Spleen (tissue), 11 donors: ENCODE results near the gene PEX26. TPM values are rescaled to one million over a fixed set of nuclear protein-coding genes. Genes with fewer than 3 reads are reported as not detected.

Experiments used
- DNase-seq: peaks from one replicate; pipeline ENCODE4 v3.0.0-alpha.2; 2020
- H3K27ac ChIP-seq, 8 donors: fragments of 200-600 bp; sonication (generic) in 7 of 8; 1 replicate in 4 of 8; 2 replicates in 4 of 8; pipeline versions ENCODE4 v1.5.0 to v1.8.0; 2016 to 2021; ENCODE audit warnings: inconsistent platforms in 4 of 8, mild to moderate bottlenecking in 4 of 8, moderate library complexity in 1 of 8
- H3K27me3 ChIP-seq, 7 donors: fragments of 200-600 bp; sonication (generic) in 6 of 7; replicated peaks in 1 of 7; 1 replicate in 4 of 7; 2 replicates in 3 of 7; pipeline versions ENCODE4 v1.5.0 to v1.8.0; 2016 to 2021; ENCODE audit warnings: inconsistent platforms in 3 of 7, mild to moderate bottlenecking in 1 of 7
- H3K36me3 ChIP-seq, 6 donors: fragments of 200-600 bp; sonication (generic) in 5 of 6; 1 replicate in 4 of 6; 2 replicates in 2 of 6; pipeline versions ENCODE4 v1.5.0 to v1.8.0; 2016 to 2021; ENCODE audit warnings: inconsistent platforms in 2 of 6
- H3K4me1 ChIP-seq, 6 donors: fragments of 200-600 bp; sonication (generic) in 5 of 6; 1 replicate in 3 of 6; 2 replicates in 3 of 6; pipeline versions ENCODE4 v1.5.0 to v1.8.0; 2016 to 2021; ENCODE audit warnings: inconsistent platforms in 3 of 6
- H3K4me3 ChIP-seq, 8 donors: fragments of 200-600 bp; sonication (generic) in 7 of 8; 1 replicate in 4 of 8; 2 replicates in 4 of 8; pipeline versions ENCODE4 v1.5.0 to v1.8.0; 2016 to 2021; ENCODE audit warnings: inconsistent platforms in 4 of 8, mild to moderate bottlenecking in 4 of 8, moderate library complexity in 2 of 8
- H3K9me3 ChIP-seq, 8 donors: fragments of 200-600 bp; sonication (generic) in 7 of 8; 1 replicate in 4 of 8; 2 replicates in 4 of 8; pipeline versions ENCODE4 v1.5.0 to v1.8.0; 2016 to 2021; ENCODE audit warnings: inconsistent platforms in 4 of 8
- POLR2A ChIP-seq, 3 donors: fragments of 450-650 bp; IDR thresholded peaks; one replicate each; pipeline ENCODE4 v1.5.1; 2017; ENCODE audit warnings: antibody characterized with exemption in 3 of 3, mild to moderate bottlenecking in 1 of 3
- POLR2AphosphoS5 ChIP-seq, 3 donors: sonication (generic); formaldehyde crosslinking; IDR thresholded peaks; one replicate each; pipeline ENCODE4 v1.5.1; 2017; ENCODE audit warnings: antibody characterized with exemption in 3 of 3
- WGBS, 5 donors: extraction: QIAGEN DNeasy Blood & Tissue Kit in 3 of 5; methylation state at CpG; one replicate each; pipeline versions ENCODE4 v1.1.5 to v1.1.7; 2013 to 2018; 5-methylcytosine and 5-hydroxymethylcytosine counted together
- intact Hi-C: fragments of 100-400 bp; cut with DNase I; formaldehyde crosslinking; loops from one replicate; pipeline ENCODE4 v1.15.0; 2023; ENCODE audit warnings: low total_unique reads
- polyA plus RNA-seq, 3 donors: library from polyadenylated mRNA; stranded (reverse); fragments of 200-250 nt; gene quantifications; one replicate each; pipeline ENCODE4 v1.2.1, GENCODE V29; 2013
- total RNA-seq, 7 donors: library from RNA; depleted of rRNA in 3 of 7; stranded (reverse); fragments of >200 nt in 3 of 7; fragmentation: NEBNext Ultra II Directional in 4 of 7; extraction: Animal tissue kit (Norgen Biotek cat#: 25700) in 4 of 7; gene quantifications; one replicate each; pipeline versions ENCODE4 v1.1.0 to v1.2.1, GENCODE V29; 2016 to 2021
- TF ChIP-seq, protein P1 (sequence below), 11 experiments: fragments of 200-600 bp in 7 of 11; fragments of 450-650 bp in 4 of 11; sonication (generic) in 4 of 11; IDR thresholded peaks in 8 of 11; conservative IDR thresholded peaks in 3 of 11; 1 replicate in 7 of 11; 2 replicates in 4 of 11; pipeline versions ENCODE4 v1.4.0 to v1.8.0; 2016 to 2021; ENCODE audit warnings: antibody characterized with exemption in 11 of 11, inconsistent platforms in 4 of 11, mild to moderate bottlenecking in 1 of 11
- donor health status: healthy with polysubstance abuse.
- donor health status: DM: no; HTN: no; CAD: no; lungs with moderate emphysema.
- donor health status: DM: no; HTN: no; CAD: no.
- donor health status: Bipolar disorder and iron deficiency.
- donor health status: healthy.
- donor health status: DM: no; HTN: no; CAD: no.
- donor health status: DM: yes; HTN: yes; CAD: no.

PEX26 gene
- total and polyA plus RNA-seq, 10 donors: 5.1 to 41.0 (median 31.9) TPM

DNA sequence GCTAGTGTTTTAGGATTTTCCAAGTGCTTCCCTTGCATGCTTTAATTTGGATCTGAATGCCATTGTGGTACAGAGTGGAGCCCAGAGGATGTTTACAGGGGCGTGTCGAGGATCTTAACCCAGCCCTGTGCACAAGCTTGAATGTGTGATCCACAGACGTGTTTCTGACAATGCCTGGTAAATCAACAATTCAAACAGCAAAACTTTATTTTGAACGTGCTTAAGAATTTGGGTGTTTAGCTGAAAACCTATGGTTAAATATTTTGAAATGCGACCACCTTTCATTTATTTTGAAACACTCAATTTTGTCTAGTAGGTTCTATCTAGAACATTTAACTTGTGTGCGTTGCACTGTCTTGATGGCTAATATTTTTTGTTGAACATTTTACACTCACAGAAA, 34.6 kb downstream of the PEX26 start:
- H3K27me3 ChIP-seq: peaks cover 2 to 46% (median 15%) of the 10 kb centered on the region in 7 donors
- no peak overlapping the region for H3K4me3 ChIP-seq
- no peak for TF ChIP-seq POLR2AphosphoS5 (IDR thresholded peaks at IDR 0.05)
- no peak for TF ChIP-seq POLR2A (IDR thresholded peaks at IDR 0.05)
- TF ChIP-seq, protein P1, sequence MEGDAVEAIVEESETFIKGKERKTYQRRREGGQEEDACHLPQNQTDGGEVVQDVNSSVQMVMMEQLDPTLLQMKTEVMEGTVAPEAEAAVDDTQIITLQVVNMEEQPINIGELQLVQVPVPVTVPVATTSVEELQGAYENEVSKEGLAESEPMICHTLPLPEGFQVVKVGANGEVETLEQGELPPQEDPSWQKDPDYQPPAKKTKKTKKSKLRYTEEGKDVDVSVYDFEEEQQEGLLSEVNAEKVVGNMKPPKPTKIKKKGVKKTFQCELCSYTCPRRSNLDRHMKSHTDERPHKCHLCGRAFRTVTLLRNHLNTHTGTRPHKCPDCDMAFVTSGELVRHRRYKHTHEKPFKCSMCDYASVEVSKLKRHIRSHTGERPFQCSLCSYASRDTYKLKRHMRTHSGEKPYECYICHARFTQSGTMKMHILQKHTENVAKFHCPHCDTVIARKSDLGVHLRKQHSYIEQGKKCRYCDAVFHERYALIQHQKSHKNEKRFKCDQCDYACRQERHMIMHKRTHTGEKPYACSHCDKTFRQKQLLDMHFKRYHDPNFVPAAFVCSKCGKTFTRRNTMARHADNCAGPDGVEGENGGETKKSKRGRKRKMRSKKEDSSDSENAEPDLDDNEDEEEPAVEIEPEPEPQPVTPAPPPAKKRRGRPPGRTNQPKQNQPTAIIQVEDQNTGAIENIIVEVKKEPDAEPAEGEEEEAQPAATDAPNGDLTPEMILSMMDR (IDR thresholded peaks at IDR 0.05 in 8 of 11, conservative IDR thresholded peaks at IDR 0.05 in 3 of 11): no peak
- DNase-seq: no peak
- H3K9me3 ChIP-seq: no peaks in the 10 kb centered on the region
- 75 to 84% (median 82%) methylated on average over 6 of the region's 6 CpGs for WGBS, 5 donors
- H3K4me1 ChIP-seq: peaks cover 17 to 64% (median 41%) of the 10 kb centered on the region in 6 donors
- H3K36me3 ChIP-seq: no peaks in the 10 kb centered on the region
- H3K27ac ChIP-seq: no peak overlapping the region
- intact Hi-C loops: no loop called here

DNA sequence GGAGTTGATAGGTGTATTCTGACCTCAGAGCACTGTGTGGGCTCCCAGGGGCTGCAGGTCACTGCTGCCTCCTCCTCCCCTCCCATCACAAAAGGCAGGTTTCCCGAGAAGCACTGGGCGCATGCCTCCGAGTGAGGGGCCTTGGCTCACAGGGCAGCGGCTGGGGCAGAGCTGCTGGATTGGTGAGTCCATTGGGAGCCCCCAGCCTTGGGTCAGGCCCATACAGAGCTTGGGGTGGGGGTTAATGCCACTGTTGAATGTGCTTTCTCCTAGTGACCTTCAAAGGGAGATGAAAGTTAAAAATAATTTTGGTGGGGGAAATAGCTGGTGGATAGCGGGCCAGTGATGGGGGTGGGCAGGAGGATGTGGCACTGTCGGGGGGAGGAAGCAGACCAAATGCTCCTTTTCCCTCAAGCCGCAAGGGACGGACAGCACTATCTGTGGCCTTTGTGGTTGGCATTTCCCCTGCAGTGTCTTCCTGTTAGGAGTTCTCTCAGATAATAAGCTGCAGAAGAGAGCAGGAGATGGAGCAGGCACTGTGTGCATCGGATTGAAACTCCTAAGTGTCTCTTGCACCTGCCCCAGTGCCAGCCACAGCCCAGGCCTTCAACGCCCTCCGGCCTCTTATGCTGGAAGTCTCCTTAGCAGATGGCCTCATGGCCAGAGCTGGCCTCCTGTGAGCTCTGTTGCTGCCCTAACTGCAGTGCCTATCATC, 36.0 kb downstream of the PEX26 start:
- TF ChIP-seq POLR2AphosphoS5 (IDR thresholded peaks at IDR 0.05): no peak
- no peak for TF ChIP-seq POLR2A (IDR thresholded peaks at IDR 0.05)
- TF ChIP-seq, protein P1 (IDR thresholded peaks at IDR 0.05 in 8 of 11, conservative IDR thresholded peaks at IDR 0.05 in 3 of 11): no peak
- Histone ChIP-seq H3K9me3 (no peaks in the 10 kb centered on the region), H3K27ac (peak overlapping the region in 3 of 8 donors; percentile 16 to 27 (median 22)), H3K4me1 (peaks cover 17 to 64% (median 41%) of the 10 kb centered on the region in 6 donors), H3K36me3 (no peaks in the 10 kb centered on the region), H3K4me3 (no peak overlapping the region), H3K27me3 (peaks cover 2 to 46% (median 15%) of the 10 kb centered on the region in 7 donors)
- DNase-seq: peak; percentile 69
- intact Hi-C loops: no loop called here
- WGBS, 5 donors: 18 to 43% (median 26%) methylated on average over 11 of the region's 11 CpGs

DNA sequence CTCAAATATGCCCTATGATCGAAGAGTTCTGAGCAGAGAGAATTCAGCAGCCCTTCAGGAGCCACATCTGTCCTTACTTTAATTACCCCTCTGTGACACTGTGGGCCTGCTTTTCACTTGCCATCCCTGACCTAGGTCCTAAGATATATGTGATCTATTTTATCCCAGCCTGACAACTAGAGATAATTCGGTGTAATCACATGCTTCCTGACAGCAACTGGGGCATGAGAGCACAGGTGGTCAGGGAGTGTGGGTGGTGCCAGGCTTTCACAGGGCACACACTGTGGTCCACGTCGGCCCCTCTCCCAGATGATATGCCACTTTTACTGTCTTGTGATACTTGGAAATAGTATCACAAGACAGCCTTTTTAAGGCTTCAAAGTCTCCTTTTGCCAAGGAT, 36.7 kb downstream of the PEX26 start:
- H3K36me3 ChIP-seq: no peaks in the 10 kb centered on the region

More for the DNA sequence above, 36.7 kb downstream of the PEX26 start:
- H3K27ac ChIP-seq: peak overlapping the region in 1 of 8 donors; percentile 22
- no peak for TF ChIP-seq POLR2A (IDR thresholded peaks at IDR 0.05)
- TF ChIP-seq, protein P1 (IDR thresholded peaks at IDR 0.05 in 8 of 11, conservative IDR thresholded peaks at IDR 0.05 in 3 of 11): no peak
- TF ChIP-seq POLR2AphosphoS5 (IDR thresholded peaks at IDR 0.05): no peak
- WGBS, 5 donors: 26 to 39% (median 34%) methylated on average over 4 of the region's 4 CpGs
- no peaks in the 10 kb centered on the region for H3K9me3 ChIP-seq
- peaks cover 2 to 40% (median 15%) of the 10 kb centered on the region in 7 donors for H3K27me3 ChIP-seq
- no peak overlapping the region for H3K4me3 ChIP-seq
- intact Hi-C loops: no loop called here
- peaks cover 17 to 63% (median 41%) of the 10 kb centered on the region in 6 donors for H3K4me1 ChIP-seq
- peak; percentile 27 for DNase-seq
